ENCODE measurements around the gene PTDSS2.
"Not testable (repeated sequence)": the region's sequence is repeated elsewhere in the genome, so short reads cannot be mapped to it uniquely, and the experiment has no call there.

The PTDSS2 gene

DNA sequence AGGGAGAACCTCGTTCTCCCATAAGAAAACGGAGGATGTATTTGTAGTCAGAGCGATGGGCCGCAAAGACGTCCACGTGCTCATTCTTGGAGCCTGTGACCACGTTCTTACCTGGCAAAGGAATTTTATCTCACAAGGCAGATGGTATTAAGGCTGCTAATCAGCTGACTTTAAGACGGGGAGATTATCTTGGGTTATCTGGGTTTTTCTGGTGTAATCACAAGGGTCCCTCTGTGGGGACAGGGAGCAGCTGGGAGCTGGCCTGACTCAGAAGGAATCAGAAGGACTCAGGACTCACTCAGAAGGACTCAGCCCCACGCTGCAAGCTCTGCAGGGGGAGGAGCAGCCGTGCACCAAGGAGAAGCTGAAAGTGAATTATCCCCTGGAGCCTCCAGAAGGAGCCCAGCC lies 27.8 kb upstream of the PTDSS2 start:
- no peaks in the 10 kb centered on the region for H3K36me3 ChIP-seq
- H3K4me3 ChIP-seq = no peak overlapping the region
- no peaks in the 10 kb centered on the region for H3K9me3 ChIP-seq
- H3K4me1 ChIP-seq = peaks cover 0 to 4% (median 2%) of the 10 kb centered on the region in 4 donors
- DNase-seq = no peak
- H3K27ac ChIP-seq = no peak overlapping the region
- H3K27me3 ChIP-seq = peaks cover 0 to 52% of the 10 kb centered on the region in 2 donors
- TF ChIP-seq, protein P1, sequence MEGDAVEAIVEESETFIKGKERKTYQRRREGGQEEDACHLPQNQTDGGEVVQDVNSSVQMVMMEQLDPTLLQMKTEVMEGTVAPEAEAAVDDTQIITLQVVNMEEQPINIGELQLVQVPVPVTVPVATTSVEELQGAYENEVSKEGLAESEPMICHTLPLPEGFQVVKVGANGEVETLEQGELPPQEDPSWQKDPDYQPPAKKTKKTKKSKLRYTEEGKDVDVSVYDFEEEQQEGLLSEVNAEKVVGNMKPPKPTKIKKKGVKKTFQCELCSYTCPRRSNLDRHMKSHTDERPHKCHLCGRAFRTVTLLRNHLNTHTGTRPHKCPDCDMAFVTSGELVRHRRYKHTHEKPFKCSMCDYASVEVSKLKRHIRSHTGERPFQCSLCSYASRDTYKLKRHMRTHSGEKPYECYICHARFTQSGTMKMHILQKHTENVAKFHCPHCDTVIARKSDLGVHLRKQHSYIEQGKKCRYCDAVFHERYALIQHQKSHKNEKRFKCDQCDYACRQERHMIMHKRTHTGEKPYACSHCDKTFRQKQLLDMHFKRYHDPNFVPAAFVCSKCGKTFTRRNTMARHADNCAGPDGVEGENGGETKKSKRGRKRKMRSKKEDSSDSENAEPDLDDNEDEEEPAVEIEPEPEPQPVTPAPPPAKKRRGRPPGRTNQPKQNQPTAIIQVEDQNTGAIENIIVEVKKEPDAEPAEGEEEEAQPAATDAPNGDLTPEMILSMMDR (IDR thresholded peaks at IDR 0.05) = no peak
- intact Hi-C loops (cut with DNase I; ENCODE audit: low total_unique reads) = no loop called here

DNA sequence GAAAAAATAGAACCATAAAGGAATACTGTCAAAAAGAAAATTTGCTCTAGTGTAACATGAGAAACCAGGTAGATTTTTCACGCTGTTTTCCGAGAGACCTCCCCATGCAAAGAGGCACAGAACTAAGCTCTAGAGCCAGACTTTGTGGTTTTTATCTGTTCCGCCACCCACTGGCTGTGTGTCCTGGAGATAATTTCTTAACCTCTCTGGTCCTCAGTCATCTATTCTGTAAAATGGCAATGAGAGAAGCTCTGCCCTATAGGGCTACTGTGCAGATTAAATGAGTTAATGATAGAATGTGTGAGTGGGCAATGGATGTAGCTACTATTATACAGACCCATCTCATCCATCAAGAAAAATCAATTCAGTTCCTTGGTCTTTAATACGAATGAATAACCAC lies 25.8 kb upstream of the PTDSS2 start:
- H3K27me3 ChIP-seq = peaks cover 0 to 32% of the 10 kb centered on the region in 2 donors
- H3K4me1 ChIP-seq = no peaks in the 10 kb centered on the region
- H3K9me3 ChIP-seq = no peaks in the 10 kb centered on the region
- no peaks in the 10 kb centered on the region for H3K36me3 ChIP-seq
- no peak overlapping the region for H3K27ac ChIP-seq
- no peak for DNase-seq
- H3K4me3 ChIP-seq = no peak overlapping the region
- TF ChIP-seq, protein P1 (IDR thresholded peaks at IDR 0.05) = no peak
- intact Hi-C loops (cut with DNase I; ENCODE audit: low total_unique reads) = no loop called here

DNA sequence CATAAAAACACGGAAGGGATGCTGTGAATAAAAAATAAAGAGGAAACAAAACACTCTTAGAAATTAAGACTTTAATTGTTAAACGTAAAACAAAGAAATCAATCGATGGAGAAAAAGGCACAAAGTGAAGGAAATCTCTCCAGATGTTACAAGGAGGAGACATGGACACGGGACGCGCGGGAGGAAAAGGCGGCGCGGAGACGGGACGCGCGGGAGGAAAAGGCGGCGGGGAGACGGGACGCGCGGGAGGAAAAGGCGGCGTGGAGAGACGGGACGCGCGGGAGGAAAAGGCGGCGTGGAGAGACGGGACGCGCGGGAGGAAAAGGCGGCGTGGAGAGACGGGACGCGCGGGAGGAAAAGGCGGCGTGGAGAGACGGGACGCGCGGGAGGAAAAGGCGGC lies 25.3 kb upstream of the PTDSS2 start:
- H3K27ac ChIP-seq; H3K4me3 ChIP-seq; H3K9me3 ChIP-seq; H3K36me3 ChIP-seq; DNase-seq; intact Hi-C loops (cut with DNase I; ENCODE audit: low total_unique reads); H3K4me1 ChIP-seq: not testable (repeated sequence)
- H3K27me3 ChIP-seq = peaks cover 0 to 27% of the 10 kb centered on the region in 2 donors

DNA sequence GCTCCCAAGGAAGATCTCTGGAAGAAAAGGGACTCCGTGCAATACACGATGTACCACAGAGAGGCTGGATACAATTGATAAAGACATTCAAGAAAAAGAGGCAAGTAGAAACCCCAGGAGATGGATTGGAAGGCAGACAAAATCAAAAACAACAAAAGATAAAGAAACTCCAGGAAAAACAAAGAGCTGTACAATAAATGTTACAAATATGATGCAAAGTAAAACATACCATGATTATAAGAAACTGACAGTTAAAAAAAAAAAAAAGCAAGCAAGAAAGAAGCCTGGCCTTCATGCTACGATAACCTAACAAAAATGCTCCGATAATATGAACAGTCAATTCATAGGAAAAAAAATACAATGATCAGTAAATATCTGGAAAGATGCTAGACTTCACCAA lies 24.8 kb upstream of the PTDSS2 start:
- Histone ChIP-seq H3K9me3 (no peaks in the 10 kb centered on the region), H3K27ac (no peak overlapping the region), H3K27me3 (peaks cover 0 to 21% of the 10 kb centered on the region in 2 donors), H3K4me3 (no peak overlapping the region), H3K4me1 (no peaks in the 10 kb centered on the region), H3K36me3 (no peaks in the 10 kb centered on the region)
- no peak for DNase-seq
- intact Hi-C loops (cut with DNase I; ENCODE audit: low total_unique reads) = no loop called here
- TF ChIP-seq, protein P1 (IDR thresholded peaks at IDR 0.05) = no peak

DNA sequence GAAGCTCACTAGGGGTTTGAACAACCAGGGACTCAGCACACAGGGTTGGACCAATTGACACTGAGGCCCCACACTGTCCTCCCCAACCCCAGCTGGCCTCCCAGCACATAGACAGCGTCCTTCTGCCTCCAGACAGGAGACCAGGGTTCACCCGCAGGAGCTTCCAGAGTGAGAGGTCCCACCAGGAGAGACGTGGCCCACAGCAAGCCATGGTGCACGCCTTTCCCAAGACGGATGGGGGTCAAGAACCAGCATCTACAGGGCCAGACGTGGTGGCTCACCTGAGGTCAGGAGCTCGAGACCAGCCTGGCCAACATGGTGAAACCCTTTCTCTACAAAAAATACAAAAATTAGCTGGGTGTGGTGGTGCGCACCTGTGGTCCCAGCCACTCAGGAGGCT lies 23.2 kb upstream of the PTDSS2 start:
- intact Hi-C loops (cut with DNase I; ENCODE audit: low total_unique reads) = no loop called here
- Histone ChIP-seq H3K27ac (no peak overlapping the region), H3K4me1 (no peaks in the 10 kb centered on the region), H3K36me3 (no peaks in the 10 kb centered on the region), H3K9me3 (no peaks in the 10 kb centered on the region), H3K4me3 (no peak overlapping the region), H3K27me3 (peaks cover 0 to 18% of the 10 kb centered on the region in 2 donors)
- DNase-seq = no peak
- TF ChIP-seq, protein P1 (IDR thresholded peaks at IDR 0.05) = no peak

DNA sequence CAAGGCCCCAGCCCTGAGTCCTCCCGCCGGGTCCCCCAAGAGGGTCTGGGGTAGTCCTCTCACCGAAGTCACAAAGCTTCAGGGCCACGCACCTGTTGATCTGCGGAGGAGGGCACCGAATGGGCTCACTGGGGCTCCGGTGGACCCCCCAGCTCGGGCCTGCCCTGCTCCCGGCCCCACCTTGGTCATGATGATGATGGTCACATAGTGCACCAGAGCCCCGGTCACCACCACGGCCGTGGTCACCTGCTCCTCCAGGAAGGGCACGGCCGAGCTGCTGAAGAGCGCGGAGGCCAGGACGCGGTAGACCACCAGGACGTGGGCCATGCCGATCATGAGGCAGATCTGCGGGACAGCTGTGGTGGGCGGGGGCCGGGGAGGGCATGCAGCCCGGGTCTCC lies 21.8 kb upstream of the PTDSS2 start:
- H3K4me1 ChIP-seq = no peaks in the 10 kb centered on the region
- H3K27ac ChIP-seq = no peak overlapping the region
- TF ChIP-seq, protein P1 (IDR thresholded peaks at IDR 0.05) = no peak
- DNase-seq = no peak
- H3K4me3 ChIP-seq = no peak overlapping the region
- intact Hi-C loops (cut with DNase I; ENCODE audit: low total_unique reads) = no loop called here
- no peaks in the 10 kb centered on the region for H3K36me3 ChIP-seq
- peaks cover 0 to 27% of the 10 kb centered on the region in 2 donors for H3K27me3 ChIP-seq
- no peaks in the 10 kb centered on the region for H3K9me3 ChIP-seq

Data from tibial artery (tissue), 4 donors.